H9 (cell line): ENCODE measurements around the gene NPHP1. TPM values are rescaled to one million over a fixed set of nuclear protein-coding genes. Genes with fewer than 3 reads are reported as not detected.
"Not testable (repeated sequence)": the region's sequence is repeated elsewhere in the genome, so short reads cannot be mapped to it uniquely, and the experiment has no call there.

ENCODE experiments used
- DNase-seq: peaks from one replicate; pipeline ENCODE4 v3.0.0-alpha.2; 2017
- H2AFZ ChIP-seq: one replicate; pipeline ENCODE4 v1.6.1; 2013; ENCODE audit warnings: mild to moderate bottlenecking, low read length, control low read depth, moderate library complexity
- H2AK5ac ChIP-seq: 2 replicates; pipeline ENCODE4 v1.6.1; 2013; ENCODE audit warnings: low read length, control low read depth, mixed read lengths; ENCODE audit not compliant: insufficient read length
- H2BK120ac ChIP-seq: one replicate; pipeline ENCODE4 v1.6.1; 2013; ENCODE audit warnings: low read depth, mild to moderate bottlenecking, low read length, control low read depth, inconsistent platforms; ENCODE audit not compliant: poor library complexity, severe bottlenecking
- H2BK12ac ChIP-seq: 2 replicates; pipeline ENCODE4 v1.6.1; 2013; ENCODE audit warnings: low read length, control low read depth, mixed read lengths, low read depth; ENCODE audit not compliant: insufficient read length
- H2BK15ac ChIP-seq: 2 replicates; pipeline ENCODE4 v1.6.1; 2013; ENCODE audit warnings: low read depth, low read length, control low read depth
- H2BK20ac ChIP-seq: one replicate; pipeline ENCODE4 v1.6.1; 2013; ENCODE audit warnings: low read depth, mild to moderate bottlenecking, low read length, control low read depth, inconsistent platforms; ENCODE audit not compliant: poor library complexity, severe bottlenecking
- H2BK5ac ChIP-seq: 2 replicates; pipeline ENCODE4 v1.6.1; 2013; ENCODE audit warnings: low read length, control low read depth, mixed read lengths; ENCODE audit not compliant: insufficient read length
- H3K14ac ChIP-seq: 2 replicates; pipeline ENCODE4 v1.6.1; 2013; ENCODE audit warnings: low read length, control low read depth; ENCODE audit not compliant: insufficient read depth
- H3K18ac ChIP-seq: 2 replicates; pipeline ENCODE4 v1.6.1; 2013; ENCODE audit warnings: low read depth, mild to moderate bottlenecking, mixed read lengths, low read length, control low read depth; ENCODE audit not compliant: insufficient read length
- H3K23ac ChIP-seq: 2 replicates; pipeline ENCODE4 v1.6.1; 2013; ENCODE audit warnings: low read length, control low read depth, mixed read lengths, low read depth; ENCODE audit not compliant: insufficient read length
- H3K23me2 ChIP-seq: 2 replicates; pipeline ENCODE4 v1.6.1; 2013; ENCODE audit warnings: low read depth, mild to moderate bottlenecking, mixed read lengths, low read length, control low read depth; ENCODE audit not compliant: insufficient read length, poor library complexity, severe bottlenecking
- H3K27ac ChIP-seq: 2 replicates; pipeline ENCODE4 v1.5.1; 2013; ENCODE audit warnings: low read length, control low read depth, mixed read lengths, low read depth; ENCODE audit not compliant: insufficient read length
- H3K27me3 ChIP-seq: 2 replicates; pipeline ENCODE4 v1.6.1; 2013; ENCODE audit warnings: low read length, control low read depth, inconsistent platforms; ENCODE audit not compliant: insufficient read depth
- H3K4ac ChIP-seq: 2 replicates; pipeline ENCODE4 v1.6.1; 2013; ENCODE audit warnings: low read depth, mild to moderate bottlenecking, control low read depth, inconsistent platforms, low read length, moderate library complexity
- H3K4me1 ChIP-seq: 2 replicates; pipeline ENCODE4 v1.6.1; 2013; ENCODE audit warnings: low read length, control low read depth, inconsistent platforms; ENCODE audit not compliant: insufficient read depth
- H3K4me2 ChIP-seq: 2 replicates; pipeline ENCODE4 v1.6.1; 2013; ENCODE audit warnings: low read length, control low read depth, mixed read lengths; ENCODE audit not compliant: insufficient read length, insufficient read depth
- H3K56ac ChIP-seq: 2 replicates; pipeline ENCODE4 v1.6.1; 2013; ENCODE audit warnings: low read depth, mild to moderate bottlenecking, mixed read lengths, low read length, control low read depth; ENCODE audit not compliant: insufficient read length
- H3K79me1 ChIP-seq: 2 replicates; pipeline ENCODE4 v1.6.1; 2013; ENCODE audit warnings: low read depth, mild to moderate bottlenecking, moderate library complexity, low read length, control low read depth, inconsistent platforms; ENCODE audit not compliant: insufficient read depth, poor library complexity, severe bottlenecking
- H3K79me2 ChIP-seq: 2 replicates; pipeline ENCODE4 v1.6.1; 2013; ENCODE audit warnings: low read length, control low read depth, inconsistent platforms; ENCODE audit not compliant: insufficient read depth
- H3K9ac ChIP-seq: 2 replicates; pipeline ENCODE4 v1.6.1; 2013; ENCODE audit warnings: low read length, control low read depth, mixed read lengths; ENCODE audit not compliant: insufficient read length; ENCODE audit errors: extremely low read depth
- H3K9me3 ChIP-seq: one replicate; pipeline ENCODE4 v1.6.1; 2013; ENCODE audit warnings: low read depth, low read length, inconsistent platforms; ENCODE audit not compliant: control insufficient read depth
- H3T11ph ChIP-seq: one replicate; pipeline ENCODE4 v1.6.1; 2013; ENCODE audit warnings: mild to moderate bottlenecking, low read length, control low read depth, inconsistent platforms
- H4K20me1 ChIP-seq: one replicate; pipeline ENCODE4 v1.6.1; 2013; ENCODE audit not compliant: control insufficient read depth, insufficient read length, insufficient read depth
- H4K5ac ChIP-seq: 2 replicates; pipeline ENCODE4 v1.6.1; 2013; ENCODE audit warnings: low read depth, mild to moderate bottlenecking, mixed read lengths, low read length, control low read depth; ENCODE audit not compliant: insufficient read length
- H4K8ac ChIP-seq: replicated peaks from 2 replicates; pipeline ENCODE4 v1.6.1; 2013; ENCODE audit warnings: low read length, control low read depth, mixed read lengths, low read depth; ENCODE audit not compliant: insufficient read length
- H4K91ac ChIP-seq: 2 replicates; pipeline ENCODE4 v1.6.1; 2013; ENCODE audit warnings: low read depth, mild to moderate bottlenecking, moderate library complexity, mixed read lengths, low read length, control low read depth; ENCODE audit not compliant: insufficient read length
- H3K27ac Mint-ChIP-seq, 3 experiments: 2 replicates in 2 of 3; 3 replicates in 1 of 3; pipeline ENCODE4 v1.8.0; 2020 to 2021; ENCODE audit warnings: mixed read lengths in 3 of 3, mild to moderate bottlenecking in 1 of 3, moderate library complexity in 1 of 3
- H3K27me3 Mint-ChIP-seq: 2 replicates; pipeline ENCODE4 v1.8.0; 2021; ENCODE audit warnings: low read depth, mild to moderate bottlenecking, moderate library complexity, mixed read lengths
- H3K36me3 Mint-ChIP-seq, 3 experiments: 2 replicates in 2 of 3; 3 replicates in 1 of 3; pipeline ENCODE4 v1.8.0; 2020 to 2021; ENCODE audit warnings: low read depth in 3 of 3, mixed read lengths in 3 of 3; ENCODE audit not compliant: insufficient read depth in 1 of 3
- H3K4me1 Mint-ChIP-seq, 2 experiments: 2 replicates each; pipeline ENCODE4 v1.8.0; 2020; ENCODE audit warnings: mixed read lengths in 2 of 2
- H3K4me3 Mint-ChIP-seq, 2 experiments: 2 replicates in 1 of 2; 3 replicates in 1 of 2; pipeline ENCODE4 v1.8.0; 2020 to 2021; ENCODE audit warnings: mild to moderate bottlenecking in 2 of 2, mixed read lengths in 2 of 2, moderate library complexity in 1 of 2
- H3K9me3 Mint-ChIP-seq, 2 experiments: 2 replicates in 1 of 2; 3 replicates in 1 of 2; pipeline ENCODE4 v1.8.0; 2020; ENCODE audit warnings: mild to moderate bottlenecking in 2 of 2, mixed read lengths in 2 of 2, moderate library complexity in 1 of 2
- WGBS: extraction: QIAGEN DNeasy Blood & Tissue Kit; methylation state at CpG from one replicate; pipeline ENCODE4 v1.1.7; 2013; ENCODE audit warnings: missing lambda C conversion rate, low lambda C conversion rate, mixed read lengths; ENCODE audit not compliant: insufficient read length; ENCODE audit errors: extremely low coverage; 5-methylcytosine and 5-hydroxymethylcytosine counted together
- total RNA-seq: library from RNA; stranded (reverse); gene quantifications from 2 replicates; pipeline ENCODE4 v1.2.1, GENCODE V29; 2021

NPHP1 gene
- total RNA-seq, 1 experiment from 2014 or later: 2.1 TPM

DNA sequence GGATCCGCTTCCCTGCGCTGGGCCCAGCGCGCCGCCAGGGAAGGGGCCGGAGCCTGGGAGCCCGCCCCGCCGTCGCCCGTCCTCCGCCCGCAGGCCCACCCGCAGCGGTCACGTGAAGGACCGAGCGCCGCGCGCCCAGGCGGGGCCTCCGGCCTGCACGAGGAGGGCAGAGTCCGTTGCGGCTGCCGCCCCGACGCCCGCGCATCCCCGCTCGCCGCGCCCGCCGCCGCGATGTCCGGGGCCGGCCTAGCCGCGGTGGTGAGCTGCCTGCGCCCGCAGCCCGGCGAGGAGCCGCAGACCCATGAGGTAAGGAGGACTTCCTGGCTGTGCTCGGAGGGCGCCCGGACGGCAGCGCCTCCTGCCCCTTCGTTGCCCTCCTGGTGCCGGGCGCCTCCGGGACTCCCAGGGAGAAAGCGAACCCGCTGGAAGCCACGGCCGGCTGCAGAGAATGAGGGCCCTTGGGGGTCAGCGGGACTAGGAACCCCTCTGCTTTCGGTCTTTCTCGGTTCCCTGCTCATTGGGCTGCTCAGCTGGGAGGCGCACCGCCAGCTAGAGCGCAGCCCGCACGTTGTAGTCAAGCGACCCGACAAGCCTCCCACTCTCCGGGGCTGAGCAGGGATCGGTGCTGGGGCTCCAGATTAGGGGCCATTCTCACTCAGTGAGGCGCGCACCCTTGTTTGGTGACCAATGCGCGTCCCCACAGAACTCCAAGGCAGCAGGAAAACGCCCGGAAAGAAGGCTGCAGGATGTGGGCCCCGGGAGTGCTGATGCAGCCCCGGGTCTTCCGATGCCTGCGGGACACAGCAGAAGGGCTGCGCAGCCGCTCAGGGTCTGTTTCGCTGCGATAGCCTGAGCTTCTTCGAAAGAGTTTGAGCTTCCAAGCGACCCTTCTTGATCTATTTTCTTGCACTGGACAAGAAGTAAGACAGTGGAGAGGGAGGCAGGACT is 40.9 kb upstream of the NPHP1 start:
- not testable (repeated sequence) for DNase-seq, H4K91ac ChIP-seq, H3K4me1 ChIP-seq, H4K20me1 ChIP-seq, H3K23ac ChIP-seq, H3K18ac ChIP-seq, H3K9me3 Mint-ChIP-seq, H2BK5ac ChIP-seq, H3K4me1 Mint-ChIP-seq, H3K14ac ChIP-seq, H2BK120ac ChIP-seq, H3K9me3 ChIP-seq, H3T11ph ChIP-seq, H3K27ac Mint-ChIP-seq, H2AFZ ChIP-seq, H4K8ac ChIP-seq, H4K5ac ChIP-seq, H3K56ac ChIP-seq, H3K27me3 Mint-ChIP-seq, H2BK15ac ChIP-seq, H3K27ac ChIP-seq, H3K27me3 ChIP-seq, H3K4ac ChIP-seq, H3K23me2 ChIP-seq, H3K79me2 ChIP-seq, H3K9ac ChIP-seq, H2BK12ac ChIP-seq, H3K79me1 ChIP-seq, H3K4me2 ChIP-seq, H2AK5ac ChIP-seq, H3K36me3 Mint-ChIP-seq, H2BK20ac ChIP-seq, H3K4me3 Mint-ChIP-seq
- no CpG with 5 or more reads among the region's 89 CpGs for WGBS

- not testable (repeated sequence) for H2BK120ac ChIP-seq, H3K27ac ChIP-seq, H3K27me3 Mint-ChIP-seq, H3K36me3 Mint-ChIP-seq, DNase-seq, H2BK20ac ChIP-seq, H3K18ac ChIP-seq, H3K9me3 ChIP-seq, H2AK5ac ChIP-seq, H4K8ac ChIP-seq, H3K4me1 Mint-ChIP-seq, H3K4me2 ChIP-seq, H3K4me1 ChIP-seq, H4K5ac ChIP-seq, H3K9me3 Mint-ChIP-seq, H3T11ph ChIP-seq, H3K27me3 ChIP-seq, H2BK12ac ChIP-seq, H3K79me1 ChIP-seq, H3K23me2 ChIP-seq, H3K14ac ChIP-seq, H3K4me3 Mint-ChIP-seq, H3K23ac ChIP-seq, H3K79me2 ChIP-seq, H2AFZ ChIP-seq, H3K9ac ChIP-seq, H2BK15ac ChIP-seq, H3K56ac ChIP-seq, H4K91ac ChIP-seq, H3K27ac Mint-ChIP-seq, H3K4ac ChIP-seq, H2BK5ac ChIP-seq, H4K20me1 ChIP-seq
- WGBS: no CpG with 5 or more reads among the region's 3 CpGs
Observed at GRCh38 chr2:110243283-110243682, 38.5 kb upstream of the NPHP1 start.
